ENCODE results near the gene WDR37.

Gene WDR37

DNA sequence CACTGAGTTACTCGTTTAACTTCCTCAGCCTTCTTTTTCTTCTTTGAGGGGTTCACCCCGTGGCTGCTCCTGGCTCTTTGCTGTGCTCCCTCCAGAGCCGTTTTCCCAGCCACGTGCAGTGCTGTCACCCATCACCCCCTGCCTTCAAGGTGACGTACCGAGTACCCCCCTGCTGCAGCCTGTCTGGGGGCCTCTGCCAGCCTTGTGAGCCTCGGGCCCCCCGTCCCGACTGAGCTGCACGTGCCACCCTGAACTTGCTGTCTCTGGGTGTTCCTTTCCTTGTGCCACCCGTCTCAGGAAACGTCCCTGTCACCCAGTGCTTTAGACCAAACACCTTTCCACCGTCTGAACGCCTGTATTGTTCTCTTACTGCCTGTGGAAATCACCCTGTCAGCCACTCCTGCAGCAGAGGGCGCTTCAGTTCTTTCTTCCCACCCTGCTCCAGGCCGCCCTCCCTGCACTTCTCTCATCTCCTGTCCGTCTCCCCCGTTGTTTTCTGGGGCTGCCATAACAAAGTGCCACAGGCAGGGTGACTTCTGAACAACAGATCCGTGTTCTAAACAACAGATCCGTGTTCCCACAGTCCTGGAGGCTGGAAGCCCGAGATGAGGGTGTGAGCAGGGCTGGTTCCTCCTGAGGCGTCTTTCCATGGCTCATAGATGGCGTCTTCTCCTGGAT, 44.6 kb downstream of the WDR37 start:
- no peak overlapping the region for H3K4me3 ChIP-seq (ENCODE audit: insufficient read depth, low read depth, low read length, poor library complexity, severe bottlenecking)
- H3K27me3 ChIP-seq (replicated peaks; ENCODE audit: control insufficient read depth, insufficient read depth, low read length, poor library complexity, severe bottlenecking), result no peaks in the 10 kb centered on the region
- H3K9me3 ChIP-seq (ENCODE audit: control insufficient read depth, low read length), result no peaks in the 10 kb centered on the region
- DNase-seq, result no peak
- no peak overlapping the region for H3K27ac ChIP-seq (ENCODE audit: insufficient read depth, low read length, poor library complexity, severe bottlenecking)
- no peaks in the 10 kb centered on the region for H3K4me1 ChIP-seq (ENCODE audit: control insufficient read depth, insufficient read depth, low read length, poor library complexity, severe bottlenecking)
- peaks cover 59% of the 10 kb centered on the region for H3K36me3 ChIP-seq (ENCODE audit: control insufficient read depth, insufficient read depth, low read length)

GRCh38 chr10:1101946-1102345, 45.8 kb downstream of the WDR37 start:
- H3K36me3 ChIP-seq (ENCODE audit: control insufficient read depth, insufficient read depth, low read length), result peaks cover 58% of the 10 kb centered on the region

GRCh38 chr10:1102416-1102815, 46.2 kb downstream of the WDR37 start:
- no peaks in the 10 kb centered on the region for H3K9me3 ChIP-seq (ENCODE audit: control insufficient read depth, low read length)
- H3K4me3 ChIP-seq (ENCODE audit: insufficient read depth, low read depth, low read length, poor library complexity, severe bottlenecking), result no peak overlapping the region
- no peaks in the 10 kb centered on the region for H3K4me1 ChIP-seq (ENCODE audit: control insufficient read depth, insufficient read depth, low read length, poor library complexity, severe bottlenecking)
- no peak overlapping the region for H3K27ac ChIP-seq (ENCODE audit: insufficient read depth, low read length, poor library complexity, severe bottlenecking)
- no peak for DNase-seq
- H3K27me3 ChIP-seq (replicated peaks; ENCODE audit: control insufficient read depth, insufficient read depth, low read length, poor library complexity, severe bottlenecking), result no peaks in the 10 kb centered on the region
- H3K36me3 ChIP-seq (ENCODE audit: control insufficient read depth, insufficient read depth, low read length), result peaks cover 56% of the 10 kb centered on the region

More at GRCh38 chr10:1101946-1102345, 45.8 kb downstream of the WDR37 start:
- Histone ChIP-seq H3K27me3 (replicated peaks; ENCODE audit: control insufficient read depth, insufficient read depth, low read length, poor library complexity, severe bottlenecking) (no peaks in the 10 kb centered on the region), H3K4me3 (ENCODE audit: insufficient read depth, low read depth, low read length, poor library complexity, severe bottlenecking) (no peak overlapping the region), H3K27ac (ENCODE audit: insufficient read depth, low read length, poor library complexity, severe bottlenecking) (no peak overlapping the region), H3K4me1 (ENCODE audit: control insufficient read depth, insufficient read depth, low read length, poor library complexity, severe bottlenecking) (no peaks in the 10 kb centered on the region), H3K9me3 (ENCODE audit: control insufficient read depth, low read length) (no peaks in the 10 kb centered on the region)
- no peak for DNase-seq

- Histone ChIP-seq H3K9me3 (ENCODE audit: control insufficient read depth, low read length) (no peaks in the 10 kb centered on the region), H3K4me1 (ENCODE audit: control insufficient read depth, insufficient read depth, low read length, poor library complexity, severe bottlenecking) (no peaks in the 10 kb centered on the region), H3K27me3 (replicated peaks; ENCODE audit: control insufficient read depth, insufficient read depth, low read length, poor library complexity, severe bottlenecking) (no peaks in the 10 kb centered on the region), H3K36me3 (ENCODE audit: control insufficient read depth, insufficient read depth, low read length) (peaks cover 53% of the 10 kb centered on the region), H3K27ac (ENCODE audit: insufficient read depth, low read length, poor library complexity, severe bottlenecking) (no peak overlapping the region), H3K4me3 (ENCODE audit: insufficient read depth, low read depth, low read length, poor library complexity, severe bottlenecking) (no peak overlapping the region)
- DNase-seq, result no peak
These were observed 46.6 kb downstream of the WDR37 start for GRCh38 chr10:1102831-1103230.

DNA sequence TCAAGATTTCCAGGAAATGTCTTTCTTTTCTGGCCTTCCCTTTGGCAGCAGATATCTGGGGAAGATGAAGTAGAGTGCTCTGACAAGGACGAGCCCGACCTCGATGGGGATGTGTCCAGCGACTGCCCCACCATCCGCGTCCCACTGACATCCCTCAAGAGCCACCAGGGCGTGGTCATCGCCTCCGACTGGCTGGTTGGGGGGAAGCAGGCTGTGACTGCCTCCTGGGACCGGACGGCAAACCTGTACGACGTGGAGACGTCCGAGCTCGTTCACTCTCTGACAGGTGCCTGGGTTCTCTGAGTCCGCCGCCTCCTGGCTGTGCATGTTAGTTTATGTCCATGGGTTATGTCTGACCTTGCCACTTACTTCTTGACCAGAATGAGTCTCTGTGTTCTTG, 47.4 kb downstream of the WDR37 start:
- Histone ChIP-seq H3K9me3 (ENCODE audit: control insufficient read depth, low read length) (no peaks in the 10 kb centered on the region), H3K4me1 (ENCODE audit: control insufficient read depth, insufficient read depth, low read length, poor library complexity, severe bottlenecking) (no peaks in the 10 kb centered on the region), H3K4me3 (ENCODE audit: insufficient read depth, low read depth, low read length, poor library complexity, severe bottlenecking) (no peak overlapping the region), H3K27ac (ENCODE audit: insufficient read depth, low read length, poor library complexity, severe bottlenecking) (no peak overlapping the region), H3K36me3 (ENCODE audit: control insufficient read depth, insufficient read depth, low read length) (peaks cover 53% of the 10 kb centered on the region), H3K27me3 (replicated peaks; ENCODE audit: control insufficient read depth, insufficient read depth, low read length, poor library complexity, severe bottlenecking) (no peaks in the 10 kb centered on the region)
- no peak for DNase-seq

DNA sequence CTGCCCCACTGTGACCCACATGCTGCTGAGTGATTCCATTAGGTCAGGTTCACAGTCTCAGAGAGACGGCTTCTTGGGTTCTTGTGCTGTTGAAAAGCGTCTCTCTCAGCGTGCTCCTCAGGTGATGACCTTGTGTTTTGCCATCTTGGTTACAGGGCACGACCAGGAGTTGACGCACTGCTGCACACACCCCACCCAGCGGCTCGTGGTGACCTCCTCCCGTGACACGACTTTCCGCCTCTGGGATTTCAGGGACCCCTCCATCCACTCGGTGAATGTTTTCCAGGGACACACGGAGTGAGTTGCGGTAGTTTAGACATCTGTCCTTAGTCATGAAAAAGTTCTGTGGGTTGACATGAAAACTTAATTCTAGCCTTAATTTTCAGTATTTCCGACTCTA, 48.8 kb downstream of the WDR37 start:
- no peaks in the 10 kb centered on the region for H3K9me3 ChIP-seq (ENCODE audit: control insufficient read depth, low read length)
- no peak overlapping the region for H3K27ac ChIP-seq (ENCODE audit: insufficient read depth, low read length, poor library complexity, severe bottlenecking)
- no peak for DNase-seq
- peaks cover 57% of the 10 kb centered on the region for H3K36me3 ChIP-seq (ENCODE audit: control insufficient read depth, insufficient read depth, low read length)
- no peaks in the 10 kb centered on the region for H3K4me1 ChIP-seq (ENCODE audit: control insufficient read depth, insufficient read depth, low read length, poor library complexity, severe bottlenecking)
- H3K27me3 ChIP-seq (replicated peaks; ENCODE audit: control insufficient read depth, insufficient read depth, low read length, poor library complexity, severe bottlenecking), result no peaks in the 10 kb centered on the region
- H3K4me3 ChIP-seq (ENCODE audit: insufficient read depth, low read depth, low read length, poor library complexity, severe bottlenecking), result no peak overlapping the region

DNA sequence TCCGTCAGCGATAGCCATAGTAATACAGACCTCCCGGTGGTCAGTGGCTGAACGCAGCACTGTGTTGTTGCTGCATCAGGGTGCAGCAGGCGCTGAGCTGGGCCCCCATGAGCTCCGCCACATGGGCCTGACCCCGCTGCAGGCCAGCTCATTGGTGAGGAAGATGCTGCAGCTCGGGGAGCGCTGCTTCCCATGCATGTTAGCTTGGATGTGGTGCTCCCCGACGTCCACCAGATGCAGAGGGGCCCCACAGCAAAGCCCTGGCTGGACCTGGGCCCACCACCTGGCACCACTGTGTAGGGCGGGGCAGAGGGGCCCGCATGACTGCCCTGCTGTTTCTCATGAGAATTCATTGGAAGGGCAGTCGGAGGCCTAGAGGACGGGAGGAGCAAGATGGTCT, 50.8 kb downstream of the WDR37 start:
- no peaks in the 10 kb centered on the region for H3K9me3 ChIP-seq (ENCODE audit: control insufficient read depth, low read length)
- H3K4me3 ChIP-seq (ENCODE audit: insufficient read depth, low read depth, low read length, poor library complexity, severe bottlenecking), result no peak overlapping the region
- H3K36me3 ChIP-seq (ENCODE audit: control insufficient read depth, insufficient read depth, low read length), result peaks cover 54% of the 10 kb centered on the region
- H3K27ac ChIP-seq (ENCODE audit: insufficient read depth, low read length, poor library complexity, severe bottlenecking), result no peak overlapping the region
- DNase-seq, result no peak
- no peaks in the 10 kb centered on the region for H3K27me3 ChIP-seq (replicated peaks; ENCODE audit: control insufficient read depth, insufficient read depth, low read length, poor library complexity, severe bottlenecking)
- H3K4me1 ChIP-seq (ENCODE audit: control insufficient read depth, insufficient read depth, low read length, poor library complexity, severe bottlenecking), result peaks cover 5% of the 10 kb centered on the region

- H3K27ac ChIP-seq (ENCODE audit: insufficient read depth, low read length, poor library complexity, severe bottlenecking), result no peak overlapping the region
- H3K4me3 ChIP-seq (ENCODE audit: insufficient read depth, low read depth, low read length, poor library complexity, severe bottlenecking), result no peak overlapping the region
- peaks cover 5% of the 10 kb centered on the region for H3K4me1 ChIP-seq (ENCODE audit: control insufficient read depth, insufficient read depth, low read length, poor library complexity, severe bottlenecking)
- H3K9me3 ChIP-seq (ENCODE audit: control insufficient read depth, low read length), result no peaks in the 10 kb centered on the region
- no peak for DNase-seq
- no peaks in the 10 kb centered on the region for H3K27me3 ChIP-seq (replicated peaks; ENCODE audit: control insufficient read depth, insufficient read depth, low read length, poor library complexity, severe bottlenecking)
- peaks cover 60% of the 10 kb centered on the region for H3K36me3 ChIP-seq (ENCODE audit: control insufficient read depth, insufficient read depth, low read length)
These were observed 51.5 kb downstream of the WDR37 start for GRCh38 chr10:1107679-1108078.

DNA sequence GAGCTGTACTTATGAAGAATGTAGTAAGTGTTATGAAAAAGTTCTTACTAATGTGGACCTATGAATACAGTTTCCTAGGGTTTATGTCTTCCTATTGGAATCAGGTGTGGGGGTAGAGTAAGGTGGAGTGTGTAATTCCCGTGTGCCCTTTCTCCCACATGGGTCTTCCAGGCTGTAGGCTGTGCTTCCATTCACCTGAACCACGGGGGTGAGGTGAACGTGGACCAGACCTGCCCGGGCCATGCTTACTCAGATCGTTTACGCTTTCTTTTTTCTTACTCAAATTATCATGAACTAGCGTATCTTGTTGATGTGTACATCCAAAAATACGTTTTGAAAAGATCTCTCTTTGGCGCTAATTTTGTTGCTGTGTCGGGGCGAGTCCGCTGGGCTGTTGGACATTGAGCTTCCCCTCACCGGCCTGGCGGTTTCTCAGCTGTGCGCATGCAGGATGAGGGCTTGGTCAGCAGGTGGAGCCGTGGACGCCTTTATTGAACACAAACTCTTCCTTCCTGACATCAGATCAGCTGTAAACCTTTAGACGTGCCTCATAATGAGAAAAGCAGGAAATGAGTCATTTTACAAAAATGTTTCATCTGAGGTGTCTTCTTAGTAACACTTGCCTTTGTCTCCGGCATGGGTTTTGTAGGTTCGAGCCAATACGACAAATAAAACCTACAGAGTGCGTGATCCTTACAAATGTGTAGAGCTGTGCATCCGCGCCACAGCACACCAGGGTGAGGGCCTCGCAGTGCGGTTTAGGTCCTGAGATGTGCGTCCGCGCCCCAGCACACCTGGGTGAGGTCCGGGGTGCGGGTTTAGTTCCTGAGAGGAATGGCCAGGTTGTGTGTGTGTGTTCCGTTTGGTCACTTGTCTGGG, 53.8 kb downstream of the WDR37 start:
- peaks cover 5% of the 10 kb centered on the region for H3K4me1 ChIP-seq (ENCODE audit: control insufficient read depth, insufficient read depth, low read length, poor library complexity, severe bottlenecking)
- peak; percentile 42 to 63 (median 61) for DNase-seq
- peak overlapping the region; percentile 70 for H3K27ac ChIP-seq (ENCODE audit: insufficient read depth, low read length, poor library complexity, severe bottlenecking)
- peak overlapping the region; percentile 11 for H3K4me3 ChIP-seq (ENCODE audit: insufficient read depth, low read depth, low read length, poor library complexity, severe bottlenecking)
- no peaks in the 10 kb centered on the region for H3K9me3 ChIP-seq (ENCODE audit: control insufficient read depth, low read length)
- H3K36me3 ChIP-seq (ENCODE audit: control insufficient read depth, insufficient read depth, low read length), result peaks cover 59% of the 10 kb centered on the region
- no peaks in the 10 kb centered on the region for H3K27me3 ChIP-seq (replicated peaks; ENCODE audit: control insufficient read depth, insufficient read depth, low read length, poor library complexity, severe bottlenecking)

DNA sequence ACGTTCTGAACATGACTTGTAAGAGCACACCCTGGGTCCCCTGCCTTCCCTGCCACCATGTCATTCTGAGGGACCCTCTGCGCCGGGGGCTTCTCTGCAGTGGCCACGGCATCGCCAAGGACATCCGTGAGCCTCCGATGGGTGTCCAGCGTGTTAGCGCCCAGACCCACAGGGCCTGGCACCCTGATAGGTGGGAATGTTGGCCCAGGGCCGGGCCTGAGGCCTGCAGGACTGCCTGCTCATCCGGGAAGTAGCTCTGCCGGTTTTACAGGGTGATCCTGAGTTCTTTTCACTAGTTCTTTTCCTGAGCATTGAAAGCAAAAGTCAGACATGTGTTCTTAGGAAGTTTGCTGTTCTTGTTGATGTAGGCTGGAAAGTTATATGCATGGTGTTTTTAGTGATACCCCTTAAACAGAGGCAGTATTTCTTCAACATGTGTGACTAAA, 54.5 kb downstream of the WDR37 start:
- H3K27ac ChIP-seq (ENCODE audit: insufficient read depth, low read length, poor library complexity, severe bottlenecking), result peak overlapping the region; percentile 70
- H3K4me1 ChIP-seq (ENCODE audit: control insufficient read depth, insufficient read depth, low read length, poor library complexity, severe bottlenecking), result peaks cover 5% of the 10 kb centered on the region
- H3K4me3 ChIP-seq (ENCODE audit: insufficient read depth, low read depth, low read length, poor library complexity, severe bottlenecking), result peak overlapping the region; percentile 11
- H3K9me3 ChIP-seq (ENCODE audit: control insufficient read depth, low read length), result no peaks in the 10 kb centered on the region
- peaks cover 58% of the 10 kb centered on the region for H3K36me3 ChIP-seq (ENCODE audit: control insufficient read depth, insufficient read depth, low read length)
- no peaks in the 10 kb centered on the region for H3K27me3 ChIP-seq (replicated peaks; ENCODE audit: control insufficient read depth, insufficient read depth, low read length, poor library complexity, severe bottlenecking)
- DNase-seq, result no peak
